ENCODE measurements around the gene C20orf96.

The C20orf96 gene

DNA sequence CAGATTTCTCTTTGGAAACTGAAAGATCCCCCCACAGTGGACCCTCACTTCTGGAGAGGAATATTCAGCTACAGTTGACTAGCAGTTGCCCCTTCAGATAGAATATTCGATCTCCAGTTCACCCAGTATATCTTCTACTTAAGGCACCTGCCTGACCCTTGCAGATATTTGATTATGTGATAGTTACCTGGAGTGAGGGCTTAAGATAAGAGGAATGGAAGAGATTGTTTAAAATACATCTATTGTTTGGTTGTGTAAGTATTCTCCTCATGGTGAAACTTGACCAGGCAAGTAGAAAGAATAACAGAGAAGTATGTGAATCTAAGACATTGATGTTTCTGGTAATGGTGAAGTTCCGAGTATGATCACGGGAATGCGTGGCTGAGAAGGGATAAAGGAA is 5.3 kb upstream of the C20orf96 start:
- in situ Hi-C loops (cut with MboI; ENCODE audit: low sequenced_read_pairs, unreplicated experiment) = no loop called here
- no peak for DNase-seq (ENCODE audit: low spot score)
- TF ChIP-seq, protein P1, sequence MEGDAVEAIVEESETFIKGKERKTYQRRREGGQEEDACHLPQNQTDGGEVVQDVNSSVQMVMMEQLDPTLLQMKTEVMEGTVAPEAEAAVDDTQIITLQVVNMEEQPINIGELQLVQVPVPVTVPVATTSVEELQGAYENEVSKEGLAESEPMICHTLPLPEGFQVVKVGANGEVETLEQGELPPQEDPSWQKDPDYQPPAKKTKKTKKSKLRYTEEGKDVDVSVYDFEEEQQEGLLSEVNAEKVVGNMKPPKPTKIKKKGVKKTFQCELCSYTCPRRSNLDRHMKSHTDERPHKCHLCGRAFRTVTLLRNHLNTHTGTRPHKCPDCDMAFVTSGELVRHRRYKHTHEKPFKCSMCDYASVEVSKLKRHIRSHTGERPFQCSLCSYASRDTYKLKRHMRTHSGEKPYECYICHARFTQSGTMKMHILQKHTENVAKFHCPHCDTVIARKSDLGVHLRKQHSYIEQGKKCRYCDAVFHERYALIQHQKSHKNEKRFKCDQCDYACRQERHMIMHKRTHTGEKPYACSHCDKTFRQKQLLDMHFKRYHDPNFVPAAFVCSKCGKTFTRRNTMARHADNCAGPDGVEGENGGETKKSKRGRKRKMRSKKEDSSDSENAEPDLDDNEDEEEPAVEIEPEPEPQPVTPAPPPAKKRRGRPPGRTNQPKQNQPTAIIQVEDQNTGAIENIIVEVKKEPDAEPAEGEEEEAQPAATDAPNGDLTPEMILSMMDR (IDR thresholded peaks at IDR 0.05; ENCODE audit: borderline replicate concordance, control extremely low read depth, extremely low read depth, insufficient read depth, missing control alignments) = no peak

DNA sequence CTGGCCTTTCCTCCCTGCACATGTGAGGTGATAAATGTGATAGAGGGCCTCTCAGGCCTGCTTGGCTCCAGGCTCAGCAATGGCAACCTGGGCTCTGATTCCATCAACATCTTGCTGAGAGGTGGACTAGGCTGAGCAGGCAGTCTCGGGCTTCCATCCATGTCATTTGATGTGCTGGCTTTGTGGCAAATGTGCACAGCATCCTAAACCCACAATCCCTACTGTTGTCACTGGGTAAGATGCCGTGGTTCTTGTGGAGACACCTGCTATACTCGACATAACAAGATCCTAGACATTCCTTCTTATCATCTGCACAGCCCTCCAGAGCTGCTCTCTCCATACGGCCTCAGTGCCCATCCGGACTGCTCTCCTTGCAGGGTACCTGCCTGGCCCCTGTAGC is 4.1 kb upstream of the C20orf96 start:
- in situ Hi-C loops (cut with MboI; ENCODE audit: low sequenced_read_pairs, unreplicated experiment) = no loop called here
- no peak for DNase-seq (ENCODE audit: low spot score)
- TF ChIP-seq, protein P1 (IDR thresholded peaks at IDR 0.05; ENCODE audit: borderline replicate concordance, control extremely low read depth, extremely low read depth, insufficient read depth, missing control alignments) = no peak

DNA sequence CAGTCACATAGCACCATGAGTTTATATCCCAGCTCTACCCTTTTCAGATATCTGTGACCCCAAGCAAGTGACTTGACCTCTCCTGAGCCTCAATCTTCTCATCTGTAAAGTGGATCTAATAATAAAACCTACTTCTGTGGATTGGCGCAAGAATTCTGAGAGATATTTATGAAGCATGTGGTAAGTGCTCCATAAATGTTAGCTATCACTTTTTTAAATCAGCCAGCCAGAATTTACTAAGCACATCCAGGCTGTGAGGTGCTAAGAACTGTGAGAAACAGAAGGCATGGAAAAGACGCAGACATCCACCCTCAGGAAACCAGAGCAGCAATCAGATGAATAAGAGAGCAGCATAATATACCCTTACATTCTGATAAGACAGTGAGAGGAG is 862 bp downstream of the C20orf96 start:
- in situ Hi-C loops (cut with MboI; ENCODE audit: low sequenced_read_pairs, unreplicated experiment) = no loop called here
- TF ChIP-seq, protein P1 (IDR thresholded peaks at IDR 0.05; ENCODE audit: borderline replicate concordance, control extremely low read depth, extremely low read depth, insufficient read depth, missing control alignments) = no peak
- no peak for DNase-seq (ENCODE audit: low spot score)

DNA sequence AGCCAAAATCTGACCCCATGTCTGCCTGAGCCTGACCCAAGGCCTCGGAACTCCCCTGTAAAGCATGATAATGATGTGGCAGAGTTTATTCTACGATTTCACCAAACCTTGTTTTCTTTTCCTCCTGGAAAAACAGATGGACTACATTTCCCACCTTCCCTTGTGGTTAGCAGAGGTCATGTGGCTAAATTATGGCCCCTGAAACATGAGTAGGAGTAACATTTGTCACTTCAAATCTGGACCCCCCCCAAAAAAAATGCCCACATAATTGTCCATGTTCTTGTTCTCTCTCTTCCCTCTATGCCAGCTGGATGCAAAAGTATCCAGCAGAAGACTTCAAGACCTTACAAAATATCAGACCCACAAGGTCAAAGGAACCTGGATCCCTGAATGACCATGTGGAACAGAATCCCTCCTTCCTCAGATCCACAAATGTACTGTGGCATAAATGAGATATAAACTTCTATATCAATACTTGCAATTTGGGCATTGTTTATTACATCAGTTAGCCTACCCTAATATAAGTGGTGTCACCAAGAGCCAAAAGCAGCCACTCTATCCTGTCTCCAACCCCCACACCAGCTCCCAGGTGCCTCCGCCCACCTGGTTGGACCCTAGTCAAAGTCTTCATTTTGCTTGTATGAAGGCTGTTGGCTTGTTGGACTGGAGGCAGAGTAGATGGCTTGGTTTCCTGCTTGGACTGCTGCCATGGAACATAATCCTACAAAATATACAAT is 1.4 kb downstream of the C20orf96 start:
- TF ChIP-seq, protein P1 (IDR thresholded peaks at IDR 0.05; ENCODE audit: borderline replicate concordance, control extremely low read depth, extremely low read depth, insufficient read depth, missing control alignments) = no peak
- DNase-seq (ENCODE audit: low spot score) = no peak
- in situ Hi-C loops (cut with MboI; ENCODE audit: low sequenced_read_pairs, unreplicated experiment) = no loop called here

DNA sequence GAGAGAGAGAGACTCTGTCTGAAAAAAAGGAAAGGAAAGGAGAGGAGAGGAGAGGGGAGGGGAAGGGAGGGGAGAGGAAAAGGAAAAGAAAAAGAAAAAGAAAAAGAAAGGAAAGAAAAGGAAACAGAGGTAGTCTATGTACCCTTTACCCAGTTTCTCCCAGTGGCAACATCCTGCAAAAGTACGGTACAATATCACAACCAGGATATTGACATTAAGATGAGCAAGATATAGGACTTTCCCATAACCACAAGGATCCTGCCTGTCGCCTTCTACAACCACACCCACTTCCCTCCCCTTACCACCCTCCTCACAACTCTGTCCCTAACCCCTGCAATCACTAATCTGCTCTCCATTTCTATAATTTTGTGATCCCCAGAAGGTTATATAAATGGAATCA is 4.0 kb downstream of the C20orf96 start:
- TF ChIP-seq, protein P1 (IDR thresholded peaks at IDR 0.05; ENCODE audit: borderline replicate concordance, control extremely low read depth, extremely low read depth, insufficient read depth, missing control alignments) = no peak
- in situ Hi-C loops (cut with MboI; ENCODE audit: low sequenced_read_pairs, unreplicated experiment) = no loop called here
- DNase-seq (ENCODE audit: low spot score) = no peak

DNA sequence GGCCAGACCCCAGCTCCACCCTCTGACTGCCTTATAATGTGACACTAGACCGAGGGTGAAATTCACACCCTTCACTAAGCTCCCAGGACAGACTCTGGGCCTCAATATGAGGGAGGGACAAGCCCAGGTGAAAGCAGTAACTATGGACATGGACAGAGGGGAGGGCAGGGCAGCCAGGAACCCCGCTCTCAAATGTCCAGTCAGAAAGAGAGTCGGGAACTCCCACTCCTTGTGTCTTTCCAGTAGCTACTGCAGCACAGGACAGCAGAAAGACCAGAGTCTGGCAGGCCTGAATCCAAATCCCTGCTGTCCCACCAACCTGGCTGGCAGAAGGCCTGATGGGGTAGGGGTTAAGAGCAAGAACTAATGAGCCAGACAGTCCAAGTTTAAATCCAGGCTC is 6.4 kb downstream of the C20orf96 start:
- no peak for DNase-seq (ENCODE audit: low spot score)
- in situ Hi-C loops (cut with MboI; ENCODE audit: low sequenced_read_pairs, unreplicated experiment) = no loop called here
- TF ChIP-seq, protein P1 (IDR thresholded peaks at IDR 0.05; ENCODE audit: borderline replicate concordance, control extremely low read depth, extremely low read depth, insufficient read depth, missing control alignments) = no peak

All from GM13976 (cell line).